Measurements from ENCODE around the gene UGT1A4.
"Not testable (repeated sequence)": the region's sequence is repeated elsewhere in the genome, so short reads cannot be mapped to it uniquely, and the experiment has no call there.

UGT1A4 gene

GRCh38 chr2:233700028-233700635 lies 18.4 kb upstream of the UGT1A4 start:
- DNase-seq, result no peak

GRCh38 chr2:233700842-233701241 lies 17.7 kb upstream of the UGT1A4 start:
- DNase-seq, result not testable (repeated sequence)

DNA sequence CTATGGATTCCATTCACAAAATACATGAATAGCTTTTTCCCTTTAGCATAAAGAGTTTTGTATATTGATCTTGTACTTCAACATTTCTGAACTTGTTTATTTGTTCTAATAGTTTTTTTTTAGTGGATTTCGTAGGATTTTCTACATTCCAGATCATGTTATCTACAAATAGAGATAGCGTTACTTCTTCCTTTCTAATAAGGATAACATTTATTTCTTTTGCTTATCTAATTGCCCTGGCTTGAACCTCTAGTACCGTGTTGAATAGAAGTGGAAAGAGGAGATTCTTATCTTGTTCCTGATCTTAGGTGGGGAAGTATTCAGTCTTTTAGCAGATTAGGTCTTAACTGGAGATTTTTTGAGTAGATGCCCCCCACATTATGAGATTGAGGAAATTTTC lies 16.3 kb upstream of the UGT1A4 start:
- no peak for DNase-seq

DNA sequence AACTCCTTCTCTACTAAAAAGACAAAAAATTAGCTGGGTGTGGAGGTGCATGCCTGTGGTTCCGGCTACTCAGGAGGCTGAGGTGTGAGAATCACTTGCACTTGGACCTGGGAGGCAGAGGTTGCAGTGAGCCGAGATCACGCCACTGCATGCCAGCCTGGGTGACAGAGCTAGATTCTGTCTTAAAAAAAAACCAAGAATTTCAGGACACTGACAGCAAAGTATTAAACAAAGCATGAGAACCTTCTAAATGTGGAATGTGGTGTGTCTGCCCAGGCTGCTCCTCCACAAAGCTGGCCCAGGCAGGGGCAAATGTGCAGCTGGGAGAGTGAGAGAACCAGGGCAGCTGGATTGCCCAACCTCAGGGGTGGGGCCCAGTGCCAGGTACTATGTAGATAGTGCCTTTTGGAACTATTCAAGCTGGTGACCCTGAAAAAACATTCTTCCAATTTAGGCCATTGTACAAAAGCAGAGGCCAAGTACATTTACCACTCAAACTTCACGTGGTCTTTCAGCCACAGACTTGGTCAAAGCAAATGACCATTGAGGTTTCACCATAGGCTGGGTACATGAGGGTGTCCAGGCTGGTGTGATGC lies 12.5 kb upstream of the UGT1A4 start:
- no peak for DNase-seq

DNA sequence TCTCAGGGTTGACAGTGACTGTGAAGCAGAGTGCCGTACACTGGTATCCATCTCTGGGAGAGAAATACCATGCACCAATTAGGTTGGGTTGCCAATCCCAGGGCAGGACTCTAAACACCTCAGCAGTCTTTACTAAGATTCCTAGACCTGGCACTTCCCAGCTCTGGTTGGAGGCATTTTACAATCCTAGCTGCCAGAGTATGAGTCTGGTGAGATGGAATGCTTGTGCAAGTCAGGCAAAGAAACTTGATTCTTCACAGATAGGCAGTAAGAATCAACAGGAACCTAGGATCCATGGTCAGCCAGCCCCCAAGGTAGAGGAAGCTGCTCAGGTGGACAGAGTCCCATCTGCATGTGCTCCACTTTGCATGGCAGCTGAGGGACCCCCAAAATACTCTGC lies 11.8 kb upstream of the UGT1A4 start:
- no peak for DNase-seq

- DNase-seq, result no peak
These were observed 10.4 kb upstream of the UGT1A4 start for GRCh38 chr2:233707940-233708644.

DNA sequence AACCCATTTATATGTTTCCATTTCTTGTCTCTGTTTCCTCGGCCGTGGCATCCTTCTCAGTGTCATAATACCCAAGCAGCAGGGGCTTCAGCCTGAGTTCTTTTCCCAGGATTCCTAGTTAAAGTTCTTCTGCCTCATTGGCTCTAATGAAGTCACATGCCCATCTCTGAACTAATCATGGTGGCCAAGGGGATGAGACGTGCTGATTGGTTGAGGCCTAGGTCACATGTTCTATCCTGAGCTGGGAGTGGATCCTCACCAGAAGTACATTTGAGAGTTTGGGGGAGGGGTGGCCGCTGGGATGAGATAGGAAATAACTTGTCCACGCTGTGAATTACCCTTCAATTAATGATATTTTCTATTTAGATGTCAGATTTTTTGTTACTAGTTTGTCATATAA lies 9.6 kb upstream of the UGT1A4 start:
- DNase-seq, result no peak

GRCh38 chr2:233711312-233712008 lies 7.1 kb upstream of the UGT1A4 start:
- peak; percentile 68 for DNase-seq

DNA sequence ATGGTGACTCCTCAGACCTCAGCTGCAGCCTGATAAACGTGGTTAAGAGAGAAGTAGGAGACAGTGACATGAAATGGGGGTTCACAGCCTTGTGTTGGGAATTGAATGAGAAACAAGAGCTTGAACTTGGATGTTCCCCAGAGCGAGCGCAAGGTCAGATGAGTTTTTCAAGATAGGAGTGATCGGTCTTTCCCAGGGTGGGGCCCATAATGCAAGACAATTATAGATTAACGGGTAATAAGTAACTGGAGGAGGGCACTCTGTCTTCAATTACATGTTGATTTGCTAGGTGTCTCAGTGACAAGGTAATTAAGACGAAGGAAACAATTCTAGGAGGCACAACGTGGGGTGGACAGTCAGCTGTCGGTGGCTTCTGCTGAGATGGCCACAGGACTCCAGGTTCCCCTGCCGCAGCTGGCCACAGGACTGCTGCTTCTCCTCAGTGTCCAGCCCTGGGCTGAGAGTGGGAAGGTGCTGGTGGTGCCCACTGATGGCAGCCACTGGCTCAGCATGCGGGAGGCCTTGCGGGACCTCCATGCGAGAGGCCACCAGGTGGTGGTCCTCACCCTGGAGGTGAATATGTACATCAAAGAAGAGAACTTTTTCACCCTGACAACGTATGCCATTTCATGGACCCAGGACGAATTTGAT lies 5.8 kb upstream of the UGT1A4 start, which contains the start of gene UGT1A5:
Gene UGT1A5 (plus strand): TSS at position 297 of the 651 bp plus-strand sequence. CDS start 85 bp downstream, at position 382.
- no peak for DNase-seq

- DNase-seq, result no peak
These were observed 5.3 kb upstream of the UGT1A4 start for GRCh38 chr2:233713262-233713615.

- DNase-seq, result no peak
These were observed 4.4 kb upstream of the UGT1A4 start for GRCh38 chr2:233714121-233714520.

DNA sequence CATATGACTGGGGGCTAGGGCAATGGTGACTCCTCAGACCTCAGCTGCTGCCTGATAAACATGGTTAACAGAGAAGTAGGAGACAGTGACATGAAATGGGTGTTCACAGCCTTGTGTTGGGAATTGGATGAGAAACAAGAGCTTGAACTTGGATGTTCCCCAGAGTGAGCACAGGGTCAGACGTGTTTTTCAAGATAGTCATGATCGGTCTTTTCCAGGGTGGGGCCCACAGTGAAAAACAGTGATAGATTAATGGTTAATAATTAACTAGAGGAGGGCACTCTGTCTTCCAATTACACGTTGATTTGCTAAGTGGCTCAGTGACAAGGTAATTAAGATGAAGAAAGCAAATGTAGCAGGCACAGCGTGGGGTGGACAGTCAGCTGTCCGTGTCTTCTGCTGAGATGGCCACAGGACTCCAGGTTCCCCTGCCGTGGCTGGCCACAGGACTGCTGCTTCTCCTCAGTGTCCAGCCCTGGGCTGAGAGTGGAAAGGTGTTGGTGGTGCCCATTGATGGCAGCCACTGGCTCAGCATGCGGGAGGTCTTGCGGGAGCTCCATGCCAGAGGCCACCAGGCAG lies 10.3 kb downstream of the UGT1A4 start, which contains the start of gene UGT1A3:
Gene UGT1A3 (plus strand): TSS at position 320 of the 579 bp plus-strand sequence. CDS start 85 bp downstream, at position 405.
- no peak for DNase-seq

DNA sequence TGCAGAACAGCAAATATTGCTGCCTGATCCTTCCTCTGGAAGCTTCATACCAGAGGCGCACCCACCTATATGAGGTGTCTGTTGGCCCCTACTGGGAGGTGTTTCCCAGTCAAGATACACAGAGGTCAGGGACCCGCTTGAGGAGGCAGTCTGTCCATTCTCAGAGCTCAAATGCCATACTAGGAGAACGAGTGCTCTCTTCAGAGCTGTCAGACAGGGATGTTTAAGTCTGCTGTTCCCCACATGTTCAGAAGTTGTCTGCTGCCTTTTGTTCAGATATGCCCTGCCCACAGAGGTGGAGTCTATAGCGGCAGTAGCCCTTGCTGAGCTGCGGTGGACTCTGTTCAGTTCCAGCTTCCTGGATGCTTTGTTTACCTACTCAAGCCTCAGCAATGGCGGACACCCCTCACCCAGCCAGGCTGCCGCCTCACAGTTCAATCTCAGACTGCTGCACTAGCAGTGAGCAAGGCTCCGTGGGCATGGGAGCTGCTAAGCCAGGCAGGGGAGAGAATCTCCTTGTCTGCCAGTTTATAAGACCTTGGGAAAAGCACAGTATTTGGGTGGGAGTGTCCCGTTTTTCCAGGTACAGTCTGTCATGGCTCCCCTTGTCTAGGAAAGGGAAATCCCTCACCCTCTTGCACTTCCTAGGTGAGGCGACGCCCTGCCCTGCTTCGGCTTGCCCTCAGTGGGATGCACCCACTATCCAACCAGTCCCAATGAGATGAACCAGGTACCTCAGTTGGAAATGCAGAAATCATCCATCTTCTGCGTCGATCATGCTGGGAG lies 18.5 kb downstream of the UGT1A4 start:
- DNase-seq, result not testable (repeated sequence)

DNA sequence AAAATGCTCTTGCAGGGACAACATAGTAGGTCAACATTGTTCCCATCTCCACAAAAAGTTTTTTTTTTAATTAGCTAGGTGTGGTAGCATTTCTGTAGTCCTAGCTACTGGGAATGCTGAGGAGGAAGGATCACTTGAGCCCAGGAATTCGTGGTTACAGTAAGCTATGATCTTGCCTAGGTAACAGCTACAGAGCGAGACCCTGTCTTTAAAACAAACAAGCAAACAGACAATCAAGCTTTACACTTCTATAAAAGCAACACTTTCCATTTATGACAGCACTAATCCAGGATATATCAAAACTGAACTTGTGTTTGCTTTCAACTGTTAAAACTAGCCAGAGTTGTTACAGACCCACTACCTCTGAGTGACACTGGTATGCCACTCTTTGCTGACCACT lies 22.3 kb downstream of the UGT1A4 start:
- DNase-seq, result no peak

- no peak for DNase-seq
These were observed 25.1 kb downstream of the UGT1A4 start for GRCh38 chr2:233743464-233744259.

- no peak for DNase-seq
These were observed 26.7 kb downstream of the UGT1A4 start for GRCh38 chr2:233745073-233745755.

DNA sequence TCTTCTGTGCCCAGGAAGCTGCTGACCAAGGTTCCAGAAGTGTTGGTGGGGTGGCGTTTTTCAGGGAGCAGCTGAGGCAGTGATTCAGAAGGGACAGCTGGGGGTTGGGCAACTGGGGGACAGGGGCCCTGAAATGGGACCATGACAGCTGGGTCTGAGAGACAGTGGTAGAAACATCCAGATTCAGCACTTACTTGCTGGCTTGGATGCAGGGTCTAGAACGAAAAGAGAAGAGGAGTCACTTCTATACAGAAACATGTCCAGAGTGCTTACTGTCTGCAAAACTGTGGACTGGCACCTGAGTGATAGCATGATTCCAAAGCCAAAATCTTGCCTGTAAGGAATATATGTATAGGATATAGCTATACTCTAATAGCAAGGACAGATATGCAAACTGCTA lies 27.3 kb downstream of the UGT1A4 start:
- DNase-seq, result not testable (repeated sequence)

- no peak for DNase-seq
These were observed 28.1 kb downstream of the UGT1A4 start for GRCh38 chr2:233746475-233747282.

DNA sequence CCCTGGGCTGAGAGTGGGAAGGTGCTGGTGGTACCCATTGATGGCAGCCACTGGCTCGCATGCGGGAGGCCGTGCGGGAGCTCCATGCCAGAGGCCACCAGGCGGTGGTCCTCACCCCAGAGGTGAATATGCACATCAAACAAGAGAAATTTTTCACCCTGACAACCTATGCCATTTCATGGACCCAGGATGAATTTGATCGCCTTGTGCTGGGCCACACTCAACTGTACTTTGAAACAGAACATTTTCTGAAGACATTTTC lies 28.7 kb downstream of the UGT1A4 start:
- no peak for DNase-seq

DNA sequence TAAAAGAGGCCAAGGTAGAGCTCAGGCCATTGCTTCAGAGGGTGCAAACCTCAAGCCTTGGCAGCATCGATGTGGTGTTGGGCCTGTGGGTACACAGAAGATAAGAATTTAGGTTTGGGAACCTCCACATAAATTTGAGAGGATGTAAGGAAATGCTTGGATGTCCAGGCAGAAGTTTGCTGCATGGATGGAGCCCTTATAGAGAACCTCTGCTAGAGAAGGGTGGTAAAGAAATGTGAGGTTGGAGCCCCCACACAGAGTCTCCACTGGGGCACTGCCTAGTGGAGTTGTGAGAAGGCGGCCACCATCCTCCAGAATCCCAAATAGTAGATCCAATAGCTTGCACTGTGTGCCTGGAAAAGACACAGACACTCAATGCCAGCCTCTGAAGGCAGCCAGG lies 32.2 kb downstream of the UGT1A4 start:
- DNase-seq, result not testable (repeated sequence)

Data from midbrain (tissue), 1 donor.